GM19467 (cell line): ENCODE data around the gene NRP1.

Experiments used
- ATAC-seq: cut with Tn5 transposase; IDR thresholded peaks from one replicate; pipeline ENCODE4 v1.9.1; 2021; ENCODE audit warnings: mild to moderate bottlenecking, moderate library complexity; ENCODE audit not compliant: unreplicated experiment

Gene NRP1

DNA sequence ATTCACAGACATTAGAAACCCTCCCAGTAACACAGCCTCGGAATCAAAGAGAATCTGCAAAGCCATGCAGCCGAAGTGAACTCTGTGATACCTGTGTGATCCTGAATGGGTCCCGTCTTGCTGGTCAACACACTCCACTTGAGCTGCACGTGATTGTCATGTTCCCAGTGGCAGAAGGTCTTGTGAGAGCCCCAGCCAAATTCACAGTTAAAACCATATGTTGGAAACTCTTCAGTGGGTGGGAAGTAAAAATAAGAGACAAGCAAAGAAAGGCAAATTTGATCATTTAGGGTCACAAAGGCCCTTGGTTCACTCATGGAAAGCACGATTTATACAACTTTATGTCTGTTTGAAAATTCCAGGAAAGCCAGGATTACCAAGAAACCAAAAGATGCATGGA lies 142.3 kb downstream of the NRP1 start:
- ATAC-seq: no peak

DNA sequence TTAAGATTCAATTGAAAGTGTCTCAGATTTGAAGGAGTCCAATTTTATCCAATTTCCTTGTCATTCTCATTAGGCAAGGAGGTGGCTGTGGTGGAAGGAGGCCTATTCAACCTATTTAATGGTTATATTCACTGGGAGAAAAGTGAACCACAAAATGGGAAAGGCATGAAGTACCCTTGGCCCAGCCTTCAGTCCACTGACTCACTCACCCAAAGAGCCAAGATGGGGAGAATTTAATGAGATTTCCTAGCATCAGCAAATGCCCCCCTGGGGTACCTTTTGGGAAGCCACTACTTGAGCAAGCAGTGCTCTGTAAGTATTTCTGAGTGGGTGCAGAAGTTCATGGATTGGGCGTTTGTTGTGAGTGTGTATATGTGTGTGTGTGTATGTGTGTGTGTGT lies 144.1 kb downstream of the NRP1 start:
- no peak for ATAC-seq

DNA sequence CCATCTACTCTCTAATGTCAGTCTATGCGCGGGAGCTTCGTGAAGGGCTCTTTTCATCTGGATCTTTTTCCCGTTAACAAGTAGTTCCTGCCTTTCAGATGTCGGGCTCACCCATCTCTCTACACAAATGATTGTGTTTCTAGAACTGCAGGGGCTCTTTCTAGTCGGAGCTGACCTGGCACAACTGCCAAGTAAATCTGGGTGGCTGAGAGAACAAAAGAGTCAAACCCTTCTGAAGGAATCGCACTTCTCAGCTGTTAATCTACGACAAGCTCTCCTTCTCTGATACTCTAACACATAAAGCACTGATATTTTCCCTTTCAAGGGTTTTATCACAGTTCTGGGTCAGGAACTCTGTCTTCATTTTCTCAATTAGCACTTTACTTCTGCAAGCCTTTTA lies 144.7 kb downstream of the NRP1 start:
- no peak for ATAC-seq

- ATAC-seq: no peak
These were observed 145.1 kb downstream of the NRP1 start for GRCh38 chr10:33189363-33189762.

DNA sequence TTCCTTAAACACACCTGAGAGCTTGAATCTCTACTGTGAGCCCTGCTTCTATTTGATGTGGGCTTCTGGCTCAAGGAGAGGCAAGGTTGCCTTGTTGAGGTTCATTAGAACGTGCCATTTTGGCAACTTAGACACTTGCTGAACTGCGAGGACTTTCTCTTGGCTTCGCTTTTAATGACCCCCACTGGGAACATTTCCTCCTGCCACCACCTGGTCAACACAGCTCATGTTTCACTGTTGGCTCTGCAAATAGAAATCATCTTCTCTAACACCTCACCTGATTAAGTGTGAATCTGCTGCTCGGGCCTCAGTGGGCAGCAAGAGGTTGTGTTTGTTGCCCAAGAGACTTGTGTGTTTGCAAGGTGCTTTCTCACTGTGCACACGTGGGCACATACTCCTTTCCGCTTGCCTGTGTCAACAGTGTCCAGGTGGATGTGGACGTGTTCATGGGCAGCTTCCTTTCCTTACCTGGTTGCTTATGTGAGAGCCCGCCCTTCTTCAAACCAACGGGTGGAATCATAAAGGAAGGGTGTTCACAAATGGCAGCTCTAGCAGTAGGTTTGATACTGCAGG lies 147.0 kb downstream of the NRP1 start:
- no peak for ATAC-seq

DNA sequence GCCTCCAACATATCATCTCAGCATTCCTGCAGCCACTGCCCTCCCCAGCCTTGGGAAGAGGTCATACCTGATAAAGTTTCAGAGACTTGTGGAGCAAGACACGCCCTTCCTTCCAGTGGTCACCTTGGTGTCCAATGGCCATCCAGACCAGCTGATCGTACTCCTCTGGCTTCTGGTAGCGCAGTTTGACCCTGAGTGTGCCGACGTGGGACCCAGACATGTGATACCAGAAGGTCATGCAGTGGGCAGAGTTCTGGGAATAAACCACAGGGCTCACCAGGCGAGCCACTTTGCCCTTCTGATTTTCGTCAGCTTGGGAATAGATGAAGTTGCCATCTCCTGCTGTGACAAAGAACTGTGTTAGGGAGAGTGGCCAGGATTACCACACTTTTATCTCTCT lies 148.3 kb downstream of the NRP1 start:
- no peak for ATAC-seq

GRCh38 chr10:33183655-33184054 lies 150.8 kb downstream of the NRP1 start:
- ATAC-seq: no peak

- ATAC-seq: no peak
These were observed 153.5 kb downstream of the NRP1 start for GRCh38 chr10:33180921-33181320.

DNA sequence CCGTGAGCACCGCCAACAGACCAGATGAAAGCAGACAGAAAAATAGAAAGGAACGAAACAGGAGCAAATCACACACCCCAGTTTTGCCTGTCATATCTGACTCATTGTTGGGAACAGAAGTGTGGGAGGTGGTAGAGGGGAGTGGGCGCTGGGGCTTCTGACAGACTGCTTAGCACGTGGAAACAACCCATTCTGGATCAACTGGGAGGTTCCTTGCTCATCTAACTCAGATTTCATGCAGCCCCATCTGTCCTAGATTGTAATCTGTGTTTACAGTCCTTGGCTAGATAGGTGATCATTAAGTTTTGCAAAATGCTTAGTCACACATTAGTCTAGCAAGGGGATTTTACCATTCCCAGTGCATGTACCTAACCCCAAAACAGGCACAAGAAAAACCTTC lies 154.1 kb downstream of the NRP1 start:
- no peak for ATAC-seq

- ATAC-seq: no peak
These were observed 155.4 kb downstream of the NRP1 start for GRCh38 chr10:33179067-33179466.

- ATAC-seq: no peak
These were observed 156.3 kb downstream of the NRP1 start for GRCh38 chr10:33178026-33178755.

GRCh38 chr10:33176688-33177087 lies 157.8 kb downstream of the NRP1 start:
- no peak for ATAC-seq

GRCh38 chr10:33174674-33175434 lies 159.6 kb downstream of the NRP1 start:
- no peak for ATAC-seq

DNA sequence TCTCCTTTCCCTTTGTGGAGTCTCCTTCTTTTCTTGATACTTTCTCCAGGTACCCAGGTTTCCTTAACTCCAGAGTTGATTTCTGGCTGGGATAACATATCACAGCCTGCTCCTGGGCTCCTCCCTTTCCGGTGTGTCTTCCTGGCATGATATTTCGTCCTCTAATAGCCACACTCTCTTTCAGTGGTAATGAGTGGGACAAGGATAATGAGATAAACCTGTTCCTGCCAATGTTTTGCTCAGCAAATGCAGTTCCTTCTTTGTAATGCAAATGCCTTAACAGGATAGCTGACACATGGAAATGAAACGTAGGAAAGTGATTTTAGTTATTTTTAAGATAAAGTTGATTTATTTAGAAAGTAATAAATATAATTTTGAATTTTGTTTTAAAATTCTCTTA lies 168.6 kb downstream of the NRP1 start:
- no peak for ATAC-seq

DNA sequence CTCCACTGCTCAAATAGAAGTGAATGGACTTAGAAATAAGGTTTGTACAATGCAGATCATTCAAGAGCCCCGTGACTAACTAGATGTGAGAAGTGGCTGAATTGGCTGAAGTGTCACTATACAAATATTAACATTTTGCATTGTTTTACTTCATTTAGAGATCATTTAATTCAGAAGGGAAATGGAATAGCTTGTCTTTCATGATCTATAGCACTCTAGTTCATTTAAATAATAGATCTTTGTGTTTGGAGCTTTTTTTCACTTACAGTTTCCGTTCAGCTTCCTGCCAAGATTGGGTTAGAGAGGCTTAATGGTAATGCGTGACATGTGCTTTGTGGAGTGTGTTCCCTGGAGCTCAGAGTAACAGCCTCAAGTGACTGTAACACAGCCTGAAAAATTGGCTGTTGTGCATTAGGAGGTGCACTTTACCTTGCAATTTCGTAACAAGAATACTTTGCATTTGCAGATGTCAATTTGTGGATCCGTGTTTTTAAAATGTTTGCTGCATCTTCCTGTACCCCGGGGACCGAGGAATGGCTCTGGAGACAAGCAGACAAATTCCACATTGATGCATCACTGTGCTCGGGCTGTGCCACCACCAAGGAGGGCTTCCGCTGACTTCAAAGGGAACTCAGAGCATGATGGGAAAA lies 170.3 kb downstream of the NRP1 start:
- no peak for ATAC-seq

DNA sequence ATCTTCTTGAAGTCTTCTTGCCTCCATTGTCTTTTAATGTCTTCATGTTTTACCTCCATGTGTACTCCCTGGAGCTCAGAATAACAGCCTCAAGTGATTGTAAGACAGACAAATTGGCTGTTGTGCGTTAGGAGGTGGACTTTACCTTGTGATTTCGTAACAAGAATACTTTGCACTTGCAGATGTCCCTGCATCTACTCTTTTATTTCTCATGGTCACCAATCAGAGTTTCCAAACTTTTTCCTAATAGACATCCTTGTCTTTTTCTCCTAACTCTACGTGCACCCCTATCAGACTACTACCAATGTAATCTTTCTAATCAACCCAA lies 172.3 kb downstream of the NRP1 start:
- no peak for ATAC-seq

GRCh38 chr10:33161550-33162247 lies 172.8 kb downstream of the NRP1 start:
- no peak for ATAC-seq

DNA sequence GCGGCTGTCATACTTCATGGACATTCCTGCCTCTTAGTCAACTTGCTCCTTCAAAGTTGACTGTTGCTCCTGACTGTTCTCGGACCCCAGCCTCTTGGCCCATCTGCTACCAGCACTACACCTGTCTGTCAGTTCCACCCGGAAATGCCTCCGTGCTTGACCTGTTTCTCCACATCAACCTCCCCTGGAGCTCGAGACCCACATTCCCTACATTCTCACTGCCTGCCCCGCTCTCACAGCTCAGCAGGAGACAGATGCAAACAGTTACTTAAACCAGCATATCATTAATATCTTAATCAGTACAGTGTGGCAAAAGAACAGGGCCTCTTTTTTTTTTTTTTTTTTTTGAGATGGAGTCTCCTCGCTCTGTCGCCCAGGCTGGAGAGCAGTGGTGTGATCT lies 174.3 kb downstream of the NRP1 start:
- ATAC-seq: no peak

DNA sequence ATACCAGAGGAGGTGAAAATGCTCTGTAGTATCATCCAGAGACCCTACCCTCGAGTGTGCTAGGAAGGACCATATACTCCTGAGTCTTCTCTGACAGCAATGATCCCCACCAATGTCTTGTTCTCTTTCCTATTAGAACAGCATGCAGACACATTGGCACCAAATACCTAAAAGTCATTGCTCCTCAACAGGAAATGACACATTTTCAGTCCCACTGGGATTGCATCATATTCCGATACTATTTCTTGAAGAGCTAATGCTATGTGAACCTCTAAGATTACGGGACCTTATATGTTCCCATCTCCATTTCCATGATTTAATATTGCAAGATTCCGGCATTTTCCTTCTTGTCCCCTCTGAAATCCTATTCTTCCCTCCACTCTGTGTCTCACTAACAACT lies 177.4 kb downstream of the NRP1 start:
- ATAC-seq: no peak

DNA sequence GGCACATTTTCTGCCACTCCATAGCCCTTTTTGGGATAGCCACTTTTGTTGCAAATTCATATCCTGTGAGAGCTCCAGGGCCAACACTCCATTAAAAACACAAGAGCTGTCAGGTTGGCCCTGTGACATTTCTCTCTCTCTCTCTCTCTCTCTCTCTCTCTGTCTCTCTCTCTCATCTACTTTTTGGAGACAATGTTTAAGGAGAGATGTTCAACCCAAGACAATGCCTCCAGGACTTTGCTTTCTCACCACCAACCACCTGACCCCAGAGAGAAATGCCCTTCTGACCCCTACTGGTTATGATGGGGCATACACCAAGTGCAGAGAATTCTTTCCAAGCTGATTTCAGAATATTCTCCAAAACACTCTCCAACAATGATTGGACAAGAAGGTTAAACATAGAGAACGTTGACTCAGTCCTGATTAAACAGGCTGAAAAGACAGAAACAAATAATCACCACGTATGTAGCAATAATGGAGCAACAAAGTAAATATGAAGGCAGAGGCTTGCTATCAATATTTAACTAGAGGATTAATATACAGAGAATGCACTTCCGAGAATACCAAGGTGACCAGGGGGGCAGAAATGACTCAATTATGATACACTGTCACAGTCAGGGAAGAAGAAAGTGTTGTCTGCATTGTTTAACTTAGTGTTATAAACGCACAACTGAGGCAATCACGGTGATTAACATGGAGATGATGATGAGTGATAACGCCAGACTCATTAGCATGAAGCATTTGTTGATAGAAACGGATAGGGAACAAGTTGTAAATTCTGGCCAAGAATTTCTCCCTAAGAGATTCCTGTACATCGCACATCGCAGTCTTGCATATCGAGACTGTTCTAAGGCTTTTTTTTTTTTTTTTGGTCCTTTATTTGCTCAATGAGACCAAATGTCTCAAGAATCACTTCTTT lies 178.5 kb downstream of the NRP1 start:
- no peak for ATAC-seq
